GM12865 (cell line): Measurements from ENCODE around the gene P2RY12.
A peak's percentile ranks its signal among the peaks of the same experiment; 100 is the strongest.

Experiments
- DNase-seq: peaks from one replicate; pipeline ENCODE4 v3.0.0; 2010; ENCODE audit warnings: low read depth
- H3K4me3 ChIP-seq: 2 replicates; pipeline ENCODE4 v1.5.1; 2011; ENCODE audit warnings: mild to moderate bottlenecking, low read depth, low read length, control low read depth
- CTCF ChIP-seq: IDR thresholded peaks from 2 replicates; pipeline ENCODE4 v1.5.1; 2011; ENCODE audit warnings: low read length, control low read depth, low read depth, inconsistent platforms; ENCODE audit not compliant: insufficient read depth; ENCODE audit errors: missing control alignments

Gene P2RY12

GRCh38 chr3:151377768-151378385, 6.7 kb downstream of the P2RY12 start:
- TF ChIP-seq CTCF = no peak
- DNase-seq = peak; percentile 47
- peak overlapping the region; percentile 44 for H3K4me3 ChIP-seq

DNA sequence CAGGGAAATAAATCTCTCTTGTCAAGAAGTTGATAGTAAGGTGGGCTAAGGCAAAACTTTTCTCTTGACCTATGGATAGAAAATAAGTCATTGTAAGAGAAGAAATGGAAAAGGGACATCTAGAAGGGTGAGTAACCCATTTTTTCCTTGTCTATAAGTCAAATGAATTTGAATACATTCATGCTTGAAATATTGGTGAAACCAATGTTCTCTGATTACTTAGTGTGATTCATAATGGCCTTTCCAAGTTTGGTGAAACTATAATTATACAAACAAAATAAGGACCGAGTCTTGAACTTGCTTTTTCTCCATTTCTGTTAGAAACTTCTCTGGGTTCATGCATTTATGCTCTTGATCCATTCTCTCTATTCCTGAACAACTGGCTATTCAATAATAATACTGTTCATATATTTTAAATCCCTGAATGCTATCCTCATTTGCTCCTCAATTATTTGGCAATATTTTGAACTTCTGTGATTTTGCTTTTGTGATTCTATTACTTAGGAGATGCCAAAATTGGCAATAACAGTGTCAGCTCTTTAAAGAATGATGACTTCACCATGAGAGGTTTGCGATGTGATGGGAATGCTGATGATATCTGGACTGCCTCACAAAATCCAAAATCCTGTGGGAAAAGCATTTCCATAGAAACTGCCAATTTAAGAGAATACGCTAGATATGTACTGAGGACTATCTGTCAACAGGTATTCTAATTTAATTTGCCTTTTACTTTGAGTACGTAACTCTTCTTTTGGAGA, 12.3 kb downstream of the P2RY12 start:
- DNase-seq = no peak
- TF ChIP-seq CTCF = no peak
- H3K4me3 ChIP-seq = no peak overlapping the region

DNA sequence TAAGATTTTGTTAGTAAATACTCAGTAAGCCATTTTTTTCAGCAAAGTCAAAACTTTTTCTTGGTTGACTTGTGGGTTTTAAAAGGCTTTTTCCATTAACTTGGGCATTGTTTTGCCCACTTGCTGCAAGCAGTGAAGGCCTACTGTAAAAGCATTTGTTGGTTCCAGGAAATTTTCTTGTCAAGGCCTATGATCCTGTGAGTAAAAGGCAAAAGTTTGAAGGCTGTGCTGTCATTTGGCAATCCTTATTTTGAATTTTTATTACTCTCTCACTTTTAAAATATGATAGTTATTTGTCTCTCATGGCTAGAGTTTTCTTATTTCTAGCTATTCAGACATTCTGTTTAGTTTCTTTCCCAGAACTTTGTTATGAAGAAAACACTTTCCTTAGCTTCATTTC, 13.0 kb downstream of the P2RY12 start:
- DNase-seq = no peak
- no peak for TF ChIP-seq CTCF

DNA sequence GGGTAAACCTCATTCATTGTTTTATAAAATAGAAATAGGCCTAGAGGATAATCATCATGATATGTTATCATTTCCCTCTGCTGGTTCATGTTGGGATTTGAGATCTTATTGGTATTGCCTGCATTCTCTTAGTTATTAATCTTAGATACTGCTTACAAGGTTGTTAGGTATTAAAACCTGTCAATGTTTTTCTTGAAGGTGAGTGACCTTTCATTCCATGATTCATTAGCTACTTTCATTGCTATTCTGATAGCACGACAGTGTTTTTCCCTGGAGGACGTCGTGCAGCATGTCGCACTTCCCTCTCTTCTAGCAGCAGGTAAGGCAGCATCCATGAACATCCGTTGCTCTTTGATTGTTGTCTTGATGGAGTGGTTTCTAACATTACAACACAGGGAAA, 17.1 kb downstream of the P2RY12 start:
- no peak for DNase-seq
- TF ChIP-seq CTCF = no peak
- H3K4me3 ChIP-seq = no peak overlapping the region

More for the DNA sequence above, 13.0 kb downstream of the P2RY12 start:
- no peak overlapping the region for H3K4me3 ChIP-seq

- no peak overlapping the region for H3K4me3 ChIP-seq
- DNase-seq = no peak
- TF ChIP-seq CTCF = no peak
Observed at GRCh38 chr3:151366993-151367392, 17.6 kb downstream of the P2RY12 start.

GRCh38 chr3:151362751-151363174, 21.8 kb downstream of the P2RY12 start:
- DNase-seq = no peak
- TF ChIP-seq CTCF = no peak
- no peak overlapping the region for H3K4me3 ChIP-seq
